GM23338 (cell line): ENCODE results near the gene SRP72.

Experiments
- CREB1 ChIP-seq: fragments of 250-450 bp; sonication (Bioruptor Pico); IDR thresholded peaks from 2 replicates; pipeline ENCODE4 v1.5.0; 2020; ENCODE audit warnings: low read depth, mild to moderate bottlenecking, moderate library complexity
- EZH2 ChIP-seq: fragments of 200-600 bp; sonication (generic); IDR thresholded peaks from one replicate; pipeline ENCODE4 v1.8.0; 2017; ENCODE audit warnings: antibody characterized with exemption, mild to moderate bottlenecking, low read depth; ENCODE audit not compliant: unreplicated experiment
- EZH2phosphoT487 ChIP-seq: fragments of 200-600 bp; sonication (generic); IDR thresholded peaks from one replicate; pipeline ENCODE4 v1.8.1; 2018; ENCODE audit warnings: antibody characterized with exemption; ENCODE audit not compliant: unreplicated experiment
- NANOG ChIP-seq: IDR thresholded peaks from 2 replicates; pipeline ENCODE4 v1.6.1; 2016; ENCODE audit warnings: antibody characterized with exemption, borderline replicate concordance
- POLR2AphosphoS5 ChIP-seq: IDR thresholded peaks from 2 replicates; pipeline ENCODE4 v1.6.1; 2016; ENCODE audit warnings: antibody characterized with exemption, low read depth
- STAT1 ChIP-seq: IDR thresholded peaks from one replicate; pipeline ENCODE4 v1.6.1; 2016; ENCODE audit warnings: antibody characterized with exemption; ENCODE audit not compliant: unreplicated experiment
- ZNF114 ChIP-seq: fragments of 250-450 bp; sonication (Bioruptor Pico); IDR thresholded peaks from 2 replicates; pipeline ENCODE4 v1.5.0; 2020; ENCODE audit warnings: mild to moderate bottlenecking, moderate library complexity
- TF ChIP-seq, protein P1 (sequence below), 2 experiments: fragments of 200-600 bp in 1 of 2; sonication (generic) in 1 of 2; conservative IDR thresholded peaks; 2 replicates each; pipeline versions ENCODE4 v1.5.1 to v1.6.1; 2016 to 2017; ENCODE audit warnings: antibody characterized with exemption in 2 of 2, low read depth in 2 of 2, mild to moderate bottlenecking in 2 of 2, moderate library complexity in 1 of 2
- TF ChIP-seq, protein P2 (sequence below): IDR thresholded peaks from one replicate; pipeline ENCODE4 v1.6.1; 2018; ENCODE audit warnings: antibody characterized with exemption; ENCODE audit not compliant: unreplicated experiment
- TF ChIP-seq, protein P3 (sequence below): IDR thresholded peaks from 2 replicates; pipeline ENCODE4 v1.6.1; 2016; ENCODE audit warnings: antibody characterized with exemption

DNA sequence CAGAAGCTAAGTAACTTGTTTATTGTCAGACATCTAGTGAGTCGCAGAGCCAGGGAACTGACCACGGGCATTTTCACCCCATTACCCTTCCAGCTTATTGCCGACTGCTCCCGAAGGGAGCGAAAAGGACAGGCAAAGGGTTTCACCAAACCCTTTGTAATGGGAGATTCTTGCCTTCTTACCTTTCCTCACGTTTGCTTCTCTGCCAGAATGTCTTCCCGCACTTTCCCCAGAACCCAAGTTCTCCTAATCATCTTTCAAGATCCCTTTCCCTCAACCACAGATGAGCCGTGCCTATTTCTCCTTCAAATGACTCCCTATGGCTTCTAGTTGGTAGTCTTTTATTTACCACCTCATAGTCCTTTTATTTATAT lies 520 bp upstream of the SRP72 start:
- TF ChIP-seq, protein P1, sequence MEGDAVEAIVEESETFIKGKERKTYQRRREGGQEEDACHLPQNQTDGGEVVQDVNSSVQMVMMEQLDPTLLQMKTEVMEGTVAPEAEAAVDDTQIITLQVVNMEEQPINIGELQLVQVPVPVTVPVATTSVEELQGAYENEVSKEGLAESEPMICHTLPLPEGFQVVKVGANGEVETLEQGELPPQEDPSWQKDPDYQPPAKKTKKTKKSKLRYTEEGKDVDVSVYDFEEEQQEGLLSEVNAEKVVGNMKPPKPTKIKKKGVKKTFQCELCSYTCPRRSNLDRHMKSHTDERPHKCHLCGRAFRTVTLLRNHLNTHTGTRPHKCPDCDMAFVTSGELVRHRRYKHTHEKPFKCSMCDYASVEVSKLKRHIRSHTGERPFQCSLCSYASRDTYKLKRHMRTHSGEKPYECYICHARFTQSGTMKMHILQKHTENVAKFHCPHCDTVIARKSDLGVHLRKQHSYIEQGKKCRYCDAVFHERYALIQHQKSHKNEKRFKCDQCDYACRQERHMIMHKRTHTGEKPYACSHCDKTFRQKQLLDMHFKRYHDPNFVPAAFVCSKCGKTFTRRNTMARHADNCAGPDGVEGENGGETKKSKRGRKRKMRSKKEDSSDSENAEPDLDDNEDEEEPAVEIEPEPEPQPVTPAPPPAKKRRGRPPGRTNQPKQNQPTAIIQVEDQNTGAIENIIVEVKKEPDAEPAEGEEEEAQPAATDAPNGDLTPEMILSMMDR (conservative IDR thresholded peaks at IDR 0.05; ENCODE audit: low read depth in 2 of 2): no peak
- TF ChIP-seq EZH2 (no peak), EZH2phosphoT487 (no peak), POLR2AphosphoS5 (no peak), CREB1 (CRISPR knock-in tag) (no peak), NANOG (no peak), STAT1 (no peak), ZNF114 (CRISPR knock-in tag) (no peak)
- TF ChIP-seq, protein P2, sequence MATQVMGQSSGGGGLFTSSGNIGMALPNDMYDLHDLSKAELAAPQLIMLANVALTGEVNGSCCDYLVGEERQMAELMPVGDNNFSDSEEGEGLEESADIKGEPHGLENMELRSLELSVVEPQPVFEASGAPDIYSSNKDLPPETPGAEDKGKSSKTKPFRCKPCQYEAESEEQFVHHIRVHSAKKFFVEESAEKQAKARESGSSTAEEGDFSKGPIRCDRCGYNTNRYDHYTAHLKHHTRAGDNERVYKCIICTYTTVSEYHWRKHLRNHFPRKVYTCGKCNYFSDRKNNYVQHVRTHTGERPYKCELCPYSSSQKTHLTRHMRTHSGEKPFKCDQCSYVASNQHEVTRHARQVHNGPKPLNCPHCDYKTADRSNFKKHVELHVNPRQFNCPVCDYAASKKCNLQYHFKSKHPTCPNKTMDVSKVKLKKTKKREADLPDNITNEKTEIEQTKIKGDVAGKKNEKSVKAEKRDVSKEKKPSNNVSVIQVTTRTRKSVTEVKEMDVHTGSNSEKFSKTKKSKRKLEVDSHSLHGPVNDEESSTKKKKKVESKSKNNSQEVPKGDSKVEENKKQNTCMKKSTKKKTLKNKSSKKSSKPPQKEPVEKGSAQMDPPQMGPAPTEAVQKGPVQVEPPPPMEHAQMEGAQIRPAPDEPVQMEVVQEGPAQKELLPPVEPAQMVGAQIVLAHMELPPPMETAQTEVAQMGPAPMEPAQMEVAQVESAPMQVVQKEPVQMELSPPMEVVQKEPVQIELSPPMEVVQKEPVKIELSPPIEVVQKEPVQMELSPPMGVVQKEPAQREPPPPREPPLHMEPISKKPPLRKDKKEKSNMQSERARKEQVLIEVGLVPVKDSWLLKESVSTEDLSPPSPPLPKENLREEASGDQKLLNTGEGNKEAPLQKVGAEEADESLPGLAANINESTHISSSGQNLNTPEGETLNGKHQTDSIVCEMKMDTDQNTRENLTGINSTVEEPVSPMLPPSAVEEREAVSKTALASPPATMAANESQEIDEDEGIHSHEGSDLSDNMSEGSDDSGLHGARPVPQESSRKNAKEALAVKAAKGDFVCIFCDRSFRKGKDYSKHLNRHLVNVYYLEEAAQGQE: no peak
- TF ChIP-seq, protein P3, sequence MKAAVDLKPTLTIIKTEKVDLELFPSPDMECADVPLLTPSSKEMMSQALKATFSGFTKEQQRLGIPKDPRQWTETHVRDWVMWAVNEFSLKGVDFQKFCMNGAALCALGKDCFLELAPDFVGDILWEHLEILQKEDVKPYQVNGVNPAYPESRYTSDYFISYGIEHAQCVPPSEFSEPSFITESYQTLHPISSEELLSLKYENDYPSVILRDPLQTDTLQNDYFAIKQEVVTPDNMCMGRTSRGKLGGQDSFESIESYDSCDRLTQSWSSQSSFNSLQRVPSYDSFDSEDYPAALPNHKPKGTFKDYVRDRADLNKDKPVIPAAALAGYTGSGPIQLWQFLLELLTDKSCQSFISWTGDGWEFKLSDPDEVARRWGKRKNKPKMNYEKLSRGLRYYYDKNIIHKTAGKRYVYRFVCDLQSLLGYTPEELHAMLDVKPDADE: no peak
